ENCODE measurements around the gene SVIL.

- TF ChIP-seq CTCF (conservative IDR thresholded peaks at IDR 0.05) (no peak), ZFX (IDR thresholded peaks at IDR 0.05) (no peak)
These were observed 92.0 kb downstream of the SVIL start for GRCh38 chr10:29542723-29543122.

All from C4-2B (cell line).